CD4-positive, alpha-beta T cell treated with Interleukin-2 at 100 ng/mL for 4 hours (primary cell): Measurements from ENCODE around the gene SPIN1.
"Not testable (repeated sequence)": the region's sequence is repeated elsewhere in the genome, so short reads cannot be mapped to it uniquely, and the experiment has no call there.

Experiments
- DNase-seq: peaks from one replicate; pipeline ENCODE4 v3.0.0-alpha.2; 2020; ENCODE audit warnings: low spot score

Gene SPIN1

GRCh38 chr9:88388203-88388885, at the start of gene SPIN1:
SPIN1 (plus strand) TSS chr9:88388444; CDS start chr9:88426540, 38,096 bp downstream.
- peak; percentile 87 for DNase-seq

- no peak for DNase-seq
Measured at GRCh38 chr9:88339317-88339716, 48.9 kb upstream of the SPIN1 start.

- no peak for DNase-seq
Measured at GRCh38 chr9:88342246-88342645, 46.0 kb upstream of the SPIN1 start.

- DNase-seq: no peak
Measured at GRCh38 chr9:88344013-88344412, 44.2 kb upstream of the SPIN1 start.

GRCh38 chr9:88350354-88350753, 37.9 kb upstream of the SPIN1 start:
- DNase-seq: not testable (repeated sequence)

- no peak for DNase-seq
Measured at GRCh38 chr9:88355166-88355565, 33.1 kb upstream of the SPIN1 start.

- DNase-seq: not testable (repeated sequence)
Measured at GRCh38 chr9:88357250-88357649, 31.0 kb upstream of the SPIN1 start.

GRCh38 chr9:88358723-88359122, 29.5 kb upstream of the SPIN1 start:
- no peak for DNase-seq

- no peak for DNase-seq
Measured at GRCh38 chr9:88359974-88360373, 28.3 kb upstream of the SPIN1 start.

- DNase-seq: no peak
Measured at GRCh38 chr9:88362681-88363080, 25.6 kb upstream of the SPIN1 start.

GRCh38 chr9:88363661-88364060, 24.6 kb upstream of the SPIN1 start:
- no peak for DNase-seq

- DNase-seq: no peak
Measured at GRCh38 chr9:88364706-88365105, 23.5 kb upstream of the SPIN1 start.

- no peak for DNase-seq
Measured at GRCh38 chr9:88370346-88370745, 17.9 kb upstream of the SPIN1 start.

GRCh38 chr9:88372103-88372654, 16.1 kb upstream of the SPIN1 start:
- no peak for DNase-seq

GRCh38 chr9:88373045-88373444, 15.2 kb upstream of the SPIN1 start:
- no peak for DNase-seq

- no peak for DNase-seq
Measured at GRCh38 chr9:88378317-88378716, 9.9 kb upstream of the SPIN1 start.

- DNase-seq: no peak
Measured at GRCh38 chr9:88379352-88379751, 8.9 kb upstream of the SPIN1 start.

GRCh38 chr9:88380118-88380517, 8.1 kb upstream of the SPIN1 start:
- no peak for DNase-seq

GRCh38 chr9:88381322-88381721, 6.9 kb upstream of the SPIN1 start:
- not testable (repeated sequence) for DNase-seq

GRCh38 chr9:88383176-88383575, 5.1 kb upstream of the SPIN1 start:
- no peak for DNase-seq

- not testable (repeated sequence) for DNase-seq
Measured at GRCh38 chr9:88386137-88386536, 2.1 kb upstream of the SPIN1 start.

GRCh38 chr9:88387036-88387551, 1.1 kb upstream of the SPIN1 start:
- DNase-seq: no peak

- peak; percentile 35 for DNase-seq
Measured at GRCh38 chr9:88387552-88388202, 567 bp upstream of the SPIN1 start.
